ENCODE data around the gene RIT2.

The RIT2 gene

GRCh38 chr18:42828881-42829280 is 286.6 kb downstream of the RIT2 start (continued):
- TF ChIP-seq CREB5 (CRISPR knock-in tag; IDR thresholded peaks at IDR 0.05; ENCODE audit: low read depth) (no peak), BACH2 (CRISPR knock-in tag; IDR thresholded peaks at IDR 0.05; ENCODE audit: borderline replicate concordance) (no peak), ZC3H10 (CRISPR knock-in tag; IDR thresholded peaks at IDR 0.05) (no peak), ARNTL (CRISPR knock-in tag; IDR thresholded peaks at IDR 0.05; ENCODE audit: borderline replicate concordance, low read depth) (no peak), POU6F1 (CRISPR knock-in tag; IDR thresholded peaks at IDR 0.05; ENCODE audit: borderline replicate concordance, low read depth) (no peak), SNAI2 (CRISPR knock-in tag; IDR thresholded peaks at IDR 0.05) (no peak), ZNF565 (CRISPR knock-in tag; conservative IDR thresholded peaks at IDR 0.05; ENCODE audit: low read depth) (no peak)

- no peak for ATAC-seq
- TF ChIP-seq BACH2 (CRISPR knock-in tag; IDR thresholded peaks at IDR 0.05; ENCODE audit: borderline replicate concordance) (no peak), OSR1 (CRISPR knock-in tag; IDR thresholded peaks at IDR 0.05) (no peak), GLIS3 (CRISPR knock-in tag; IDR thresholded peaks at IDR 0.05) (no peak), ESRRG (CRISPR knock-in tag; IDR thresholded peaks at IDR 0.05) (no peak), PATZ1 (CRISPR knock-in tag; IDR thresholded peaks at IDR 0.05; ENCODE audit: borderline replicate concordance) (no peak), TOX (CRISPR knock-in tag; IDR thresholded peaks at IDR 0.05; ENCODE audit: borderline replicate concordance) (no peak), ZNF8 (CRISPR knock-in tag; IDR thresholded peaks at IDR 0.05) (no peak), RARB (CRISPR knock-in tag; IDR thresholded peaks at IDR 0.05) (no peak), ZNF565 (CRISPR knock-in tag; conservative IDR thresholded peaks at IDR 0.05; ENCODE audit: low read depth) (no peak), ISL1 (CRISPR knock-in tag; IDR thresholded peaks at IDR 0.05) (no peak), ZNF70 (CRISPR knock-in tag; IDR thresholded peaks at IDR 0.05) (no peak), CREB5 (CRISPR knock-in tag; IDR thresholded peaks at IDR 0.05; ENCODE audit: low read depth) (no peak), CSRNP3 (CRISPR knock-in tag; IDR thresholded peaks at IDR 0.05) (no peak), CSDC2 (CRISPR knock-in tag; IDR thresholded peaks at IDR 0.05) (no peak), SNAI2 (CRISPR knock-in tag; IDR thresholded peaks at IDR 0.05) (no peak), POU6F1 (CRISPR knock-in tag; IDR thresholded peaks at IDR 0.05; ENCODE audit: borderline replicate concordance, low read depth) (no peak), ZFP3 (CRISPR knock-in tag; IDR thresholded peaks at IDR 0.05) (no peak), ZFP30 (CRISPR knock-in tag; IDR thresholded peaks at IDR 0.05) (no peak), TCF4 (CRISPR knock-in tag; IDR thresholded peaks at IDR 0.05; ENCODE audit: borderline replicate concordance) (no peak), PPARA (CRISPR knock-in tag; IDR thresholded peaks at IDR 0.05; ENCODE audit: borderline replicate concordance) (no peak)
These were observed 291.3 kb downstream of the RIT2 start for GRCh38 chr18:42824178-42824577.

- TF ChIP-seq ZNF70 (CRISPR knock-in tag; IDR thresholded peaks at IDR 0.05): no peak
- no peak for ATAC-seq
These were observed 292.8 kb downstream of the RIT2 start for GRCh38 chr18:42822711-42823110.

Data from SK-N-SH treated with all-trans-retinoic acid at 6 μM for 48 hours (cell line).